ENCODE results near the gene PCDHA10.

PCDHA10 gene

GRCh38 chr5:140876541-140877261 is 21.0 kb downstream of the PCDHA10 start:
- TF ChIP-seq, protein P1, sequence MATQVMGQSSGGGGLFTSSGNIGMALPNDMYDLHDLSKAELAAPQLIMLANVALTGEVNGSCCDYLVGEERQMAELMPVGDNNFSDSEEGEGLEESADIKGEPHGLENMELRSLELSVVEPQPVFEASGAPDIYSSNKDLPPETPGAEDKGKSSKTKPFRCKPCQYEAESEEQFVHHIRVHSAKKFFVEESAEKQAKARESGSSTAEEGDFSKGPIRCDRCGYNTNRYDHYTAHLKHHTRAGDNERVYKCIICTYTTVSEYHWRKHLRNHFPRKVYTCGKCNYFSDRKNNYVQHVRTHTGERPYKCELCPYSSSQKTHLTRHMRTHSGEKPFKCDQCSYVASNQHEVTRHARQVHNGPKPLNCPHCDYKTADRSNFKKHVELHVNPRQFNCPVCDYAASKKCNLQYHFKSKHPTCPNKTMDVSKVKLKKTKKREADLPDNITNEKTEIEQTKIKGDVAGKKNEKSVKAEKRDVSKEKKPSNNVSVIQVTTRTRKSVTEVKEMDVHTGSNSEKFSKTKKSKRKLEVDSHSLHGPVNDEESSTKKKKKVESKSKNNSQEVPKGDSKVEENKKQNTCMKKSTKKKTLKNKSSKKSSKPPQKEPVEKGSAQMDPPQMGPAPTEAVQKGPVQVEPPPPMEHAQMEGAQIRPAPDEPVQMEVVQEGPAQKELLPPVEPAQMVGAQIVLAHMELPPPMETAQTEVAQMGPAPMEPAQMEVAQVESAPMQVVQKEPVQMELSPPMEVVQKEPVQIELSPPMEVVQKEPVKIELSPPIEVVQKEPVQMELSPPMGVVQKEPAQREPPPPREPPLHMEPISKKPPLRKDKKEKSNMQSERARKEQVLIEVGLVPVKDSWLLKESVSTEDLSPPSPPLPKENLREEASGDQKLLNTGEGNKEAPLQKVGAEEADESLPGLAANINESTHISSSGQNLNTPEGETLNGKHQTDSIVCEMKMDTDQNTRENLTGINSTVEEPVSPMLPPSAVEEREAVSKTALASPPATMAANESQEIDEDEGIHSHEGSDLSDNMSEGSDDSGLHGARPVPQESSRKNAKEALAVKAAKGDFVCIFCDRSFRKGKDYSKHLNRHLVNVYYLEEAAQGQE (IDR thresholded peaks at IDR 0.05; ENCODE audit: insufficient read depth in 1 of 2, low read depth in 2 of 2, low read length in 2 of 2), result peak in 1 of 2 experiments; percentile 35; a peak in 1 of 4 replicates

GRCh38 chr5:140877262-140877581 is 21.5 kb downstream of the PCDHA10 start:
- TF ChIP-seq TAF1 (IDR thresholded peaks at IDR 0.05; ENCODE audit: borderline replicate concordance, insufficient read depth, low read length) (no peak), POLR2AphosphoS5 (IDR thresholded peaks at IDR 0.05; ENCODE audit: low read depth, low read length) (no peak), SIN3A (IDR thresholded peaks at IDR 0.05; ENCODE audit: borderline replicate concordance, insufficient read depth, low read length) (no peak), FOXP2 (optimal IDR thresholded peaks at IDR 0.05; ENCODE audit: borderline replicate concordance, extremely low read depth, extremely low read length, insufficient read depth) (no peak)
- TF ChIP-seq, protein P1 (IDR thresholded peaks at IDR 0.05; ENCODE audit: insufficient read depth in 1 of 2, low read depth in 2 of 2, low read length in 2 of 2), result no peak

DNA sequence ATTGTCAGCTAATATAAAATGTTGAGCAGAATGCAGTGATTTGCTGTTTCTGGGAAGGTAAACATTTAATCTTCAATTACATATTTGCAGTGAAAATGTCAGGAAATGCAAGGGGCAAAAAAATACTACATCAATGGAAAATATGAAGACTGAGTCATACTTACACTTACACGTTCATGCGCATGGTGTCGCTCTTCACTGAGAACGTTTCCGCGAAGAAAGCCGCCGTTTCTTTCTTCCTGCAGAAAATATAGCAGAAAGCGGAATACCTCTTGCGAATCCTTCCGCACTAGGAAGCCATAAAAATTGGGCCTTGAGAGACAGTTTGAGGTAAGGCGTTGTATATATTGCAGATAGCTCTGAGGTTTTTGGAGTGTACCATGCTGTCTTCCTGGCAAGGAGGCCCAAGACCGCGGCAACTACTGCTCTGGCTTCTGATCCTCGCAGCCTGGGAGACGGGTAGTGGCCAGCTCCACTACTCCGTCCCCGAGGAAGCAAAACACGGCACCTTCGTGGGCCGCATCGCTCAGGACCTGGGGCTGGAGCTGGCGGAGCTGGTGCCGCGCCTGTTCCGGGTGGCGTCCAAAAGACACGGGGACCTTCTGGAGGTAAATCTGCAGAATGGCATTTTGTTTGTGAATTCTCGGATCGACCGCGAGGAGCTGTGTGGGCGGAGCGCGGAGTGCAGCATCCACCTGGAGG is 26.3 kb downstream of the PCDHA10 start, which contains the start of gene PCDHA13:
PCDHA13 (plus strand) TSS at position 236 of the 702 bp plus-strand sequence; CDS start at position 381, 145 bp downstream.
- no peak for TF ChIP-seq FOXP2 (optimal IDR thresholded peaks at IDR 0.05; ENCODE audit: borderline replicate concordance, extremely low read depth, extremely low read length, insufficient read depth)
- TF ChIP-seq POLR2AphosphoS5 (IDR thresholded peaks at IDR 0.05; ENCODE audit: low read depth, low read length), result no peak
- TF ChIP-seq TAF1 (IDR thresholded peaks at IDR 0.05; ENCODE audit: borderline replicate concordance, insufficient read depth, low read length), result no peak
- TF ChIP-seq, protein P1 (IDR thresholded peaks at IDR 0.05; ENCODE audit: insufficient read depth in 1 of 2, low read depth in 2 of 2, low read length in 2 of 2), result no peak
- no peak for TF ChIP-seq SIN3A (IDR thresholded peaks at IDR 0.05; ENCODE audit: borderline replicate concordance, insufficient read depth, low read length)

DNA sequence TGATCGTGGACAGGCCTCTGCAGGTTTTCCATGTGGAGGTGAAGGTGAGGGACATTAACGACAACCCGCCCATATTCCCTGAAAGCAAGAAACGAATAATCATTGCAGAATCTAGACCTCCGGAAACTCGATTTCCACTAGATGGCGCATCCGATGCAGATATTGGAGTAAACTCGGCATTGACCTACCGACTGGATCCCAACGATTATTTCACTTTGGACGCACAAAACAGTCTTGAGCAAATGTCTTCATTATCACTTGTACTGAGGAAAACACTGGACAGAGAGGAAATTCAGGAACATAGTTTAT is 26.8 kb downstream of the PCDHA10 start:
- TF ChIP-seq TAF1 (IDR thresholded peaks at IDR 0.05; ENCODE audit: borderline replicate concordance, insufficient read depth, low read length) (no peak), POLR2AphosphoS5 (IDR thresholded peaks at IDR 0.05; ENCODE audit: low read depth, low read length) (no peak), SIN3A (IDR thresholded peaks at IDR 0.05; ENCODE audit: borderline replicate concordance, insufficient read depth, low read length) (no peak), FOXP2 (optimal IDR thresholded peaks at IDR 0.05; ENCODE audit: borderline replicate concordance, extremely low read depth, extremely low read length, insufficient read depth) (no peak)
- TF ChIP-seq, protein P1 (IDR thresholded peaks at IDR 0.05; ENCODE audit: insufficient read depth in 1 of 2, low read depth in 2 of 2, low read length in 2 of 2), result peak; percentile 25 to 59; a peak in 2 of 4 replicates
